HUES6 (cell line): ENCODE measurements around the gene NARF.

Source experiments
- H3K27ac ChIP-seq: 2 replicates; pipeline ENCODE4 v1.7.0; 2013; ENCODE audit warnings: low read depth, mild to moderate bottlenecking, low read length, inconsistent platforms
- H3K27me3 ChIP-seq: 2 replicates; pipeline ENCODE4 v1.6.1; 2013; ENCODE audit warnings: low read length; ENCODE audit not compliant: control insufficient read depth, insufficient read depth
- H3K36me3 ChIP-seq: 2 replicates; pipeline ENCODE4 v1.6.1; 2013; ENCODE audit warnings: low read length; ENCODE audit not compliant: control insufficient read depth, insufficient read depth
- H3K4me1 ChIP-seq: 2 replicates; pipeline ENCODE4 v1.6.1; 2013; ENCODE audit warnings: low read length; ENCODE audit not compliant: control insufficient read depth, insufficient read depth
- H3K4me3 ChIP-seq: 2 replicates; pipeline ENCODE4 v1.5.1; 2013; ENCODE audit warnings: low read depth, low read length
- H3K9ac ChIP-seq: one replicate; pipeline ENCODE4 v1.6.1; 2013; ENCODE audit warnings: mild to moderate bottlenecking, low read length
- H3K9me3 ChIP-seq: 2 replicates; pipeline ENCODE4 v1.6.1; 2013; ENCODE audit warnings: low read depth, low read length; ENCODE audit not compliant: control insufficient read depth, insufficient read depth

NARF gene

DNA sequence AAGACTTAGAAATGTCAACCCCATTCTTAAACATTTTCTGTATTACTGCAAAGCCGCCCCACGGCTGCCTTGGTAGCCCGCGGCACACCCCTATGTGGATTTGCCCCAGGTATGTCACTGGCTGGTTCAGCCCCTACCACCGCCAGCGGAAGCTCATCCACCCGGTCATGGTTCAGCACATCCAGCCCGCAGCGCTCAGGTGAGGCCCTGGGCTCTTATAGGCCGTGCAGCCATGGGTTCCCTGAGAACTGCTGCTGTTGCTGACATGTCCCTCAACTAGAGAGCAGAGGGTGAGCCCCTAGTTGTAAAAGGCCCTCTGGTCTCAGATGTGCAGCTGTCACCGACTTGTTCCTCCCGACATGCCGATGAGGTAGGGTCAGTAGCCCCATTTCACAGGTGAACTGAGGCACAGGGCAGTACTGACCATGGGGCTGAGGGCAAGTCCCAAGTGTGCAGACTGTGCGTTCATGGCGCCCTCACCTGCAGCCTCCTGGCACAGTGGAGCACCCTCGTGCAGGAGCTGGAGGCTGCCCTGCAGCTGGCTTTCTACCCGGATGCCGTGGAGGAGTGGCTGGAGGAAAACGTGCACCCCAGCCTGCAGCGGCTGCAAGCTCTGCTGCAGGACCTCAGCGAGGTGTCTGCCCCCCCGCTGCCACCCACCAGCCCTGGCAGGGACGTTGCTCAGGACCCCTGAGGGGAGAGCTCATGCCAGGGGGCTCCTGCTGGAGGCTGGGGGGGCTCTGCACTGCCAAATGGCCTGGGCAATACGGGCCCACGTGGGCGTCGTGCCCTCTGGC lies 16.7 kb upstream of the NARF start:
- Histone ChIP-seq H3K27ac (no peak overlapping the region; the same call in 1 of the 2 replicates), H3K4me3 (no peak overlapping the region), H3K9me3 (no peaks in the 10 kb centered on the region), H3K27me3 (no peaks in the 10 kb centered on the region), H3K36me3 (peaks cover 54% of the 10 kb centered on the region), H3K9ac (no peak overlapping the region), H3K4me1 (peaks cover 7% of the 10 kb centered on the region; the same call in 1 of the 2 replicates)

GRCh38 chr17:82442643-82443464 lies 15.7 kb upstream of the NARF start:
- H3K4me1 ChIP-seq: peaks cover 7% of the 10 kb centered on the region; the same call in 1 of the 2 replicates
- H3K9ac ChIP-seq: no peak overlapping the region
- peaks cover 48% of the 10 kb centered on the region for H3K36me3 ChIP-seq

GRCh38 chr17:82443465-82444283 lies 14.9 kb upstream of the NARF start:
- peaks cover 50% of the 10 kb centered on the region for H3K36me3 ChIP-seq
- no peaks in the 10 kb centered on the region for H3K27me3 ChIP-seq
- H3K9me3 ChIP-seq: no peaks in the 10 kb centered on the region
- peaks cover 7% of the 10 kb centered on the region; the same call in 1 of the 2 replicates for H3K4me1 ChIP-seq
- H3K9ac ChIP-seq: no peak overlapping the region
- no peak overlapping the region for H3K4me3 ChIP-seq
- no peak overlapping the region for H3K27ac ChIP-seq

More at GRCh38 chr17:82442643-82443464, 15.7 kb upstream of the NARF start:
- Histone ChIP-seq H3K9me3 (no peaks in the 10 kb centered on the region), H3K27me3 (no peaks in the 10 kb centered on the region), H3K4me3 (no peak overlapping the region), H3K27ac (no peak overlapping the region)

DNA sequence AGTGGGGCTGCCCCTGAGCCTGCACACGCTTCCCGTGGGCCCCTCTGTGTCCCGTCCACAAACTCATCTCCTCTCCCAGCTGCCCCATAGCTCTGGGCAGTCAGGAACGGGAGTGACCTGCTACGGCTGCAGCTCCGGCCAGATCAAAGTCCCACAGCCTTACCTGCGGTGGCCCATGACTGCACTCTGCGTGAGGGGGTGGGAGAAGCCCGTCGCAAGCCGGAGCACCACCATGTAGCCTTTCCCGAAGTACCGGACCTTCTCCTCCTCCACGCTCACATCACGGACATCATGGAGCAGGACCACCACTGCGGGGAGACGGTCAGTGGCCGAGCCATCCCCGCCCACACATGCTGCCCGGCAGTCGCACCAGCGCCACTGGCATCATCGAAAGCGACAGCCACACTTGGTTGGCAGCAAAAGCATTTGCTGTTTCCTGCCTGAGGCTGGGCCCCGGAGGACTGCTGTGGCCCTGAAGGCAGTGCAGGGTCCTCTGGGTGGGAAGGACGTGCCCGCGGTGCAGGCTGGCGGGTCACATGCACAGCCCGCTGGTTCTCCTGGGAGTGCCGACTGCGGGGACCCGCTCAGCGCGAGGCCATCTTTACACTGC lies 14.2 kb upstream of the NARF start:
- no peak overlapping the region for H3K4me3 ChIP-seq
- H3K36me3 ChIP-seq: peaks cover 50% of the 10 kb centered on the region
- no peaks in the 10 kb centered on the region for H3K9me3 ChIP-seq
- no peak overlapping the region for H3K9ac ChIP-seq
- H3K27ac ChIP-seq: no peak overlapping the region
- peaks cover 7% of the 10 kb centered on the region; the same call in 1 of the 2 replicates for H3K4me1 ChIP-seq
- H3K27me3 ChIP-seq: no peaks in the 10 kb centered on the region

- Histone ChIP-seq H3K4me1 (peaks cover 7% of the 10 kb centered on the region; the same call in 1 of the 2 replicates), H3K27me3 (no peaks in the 10 kb centered on the region), H3K27ac (no peak overlapping the region), H3K9me3 (no peaks in the 10 kb centered on the region), H3K9ac (no peak overlapping the region), H3K4me3 (no peak overlapping the region), H3K36me3 (peaks cover 50% of the 10 kb centered on the region)
Observed at GRCh38 chr17:82444941-82445521, 13.5 kb upstream of the NARF start.

DNA sequence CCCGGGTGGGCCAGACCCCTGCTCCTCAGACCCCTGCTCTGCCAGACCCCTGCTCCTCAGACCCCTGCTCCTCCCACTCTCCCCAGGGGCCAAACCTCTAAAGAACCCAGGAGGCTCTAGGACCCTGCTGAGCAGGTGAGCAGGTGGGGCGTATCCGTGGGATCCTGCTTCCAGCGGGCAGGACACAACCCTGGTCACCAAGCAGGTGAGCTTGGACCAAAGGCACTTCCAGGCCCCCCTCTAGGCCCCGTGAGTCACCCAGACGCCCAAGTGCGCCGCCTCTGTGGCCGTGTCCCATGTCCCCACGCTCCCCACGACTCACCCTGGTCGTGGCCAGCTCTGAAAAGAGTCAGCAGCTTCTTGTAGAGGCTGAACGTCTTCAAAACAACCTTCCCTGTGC lies 13.0 kb upstream of the NARF start:
- H3K9me3 ChIP-seq: no peaks in the 10 kb centered on the region
- peaks cover 50% of the 10 kb centered on the region for H3K36me3 ChIP-seq
- H3K27me3 ChIP-seq: no peaks in the 10 kb centered on the region
- H3K4me1 ChIP-seq: peaks cover 4% of the 10 kb centered on the region; the same call in 1 of the 2 replicates
- H3K27ac ChIP-seq: no peak overlapping the region
- H3K4me3 ChIP-seq: no peak overlapping the region
- H3K9ac ChIP-seq: no peak overlapping the region

DNA sequence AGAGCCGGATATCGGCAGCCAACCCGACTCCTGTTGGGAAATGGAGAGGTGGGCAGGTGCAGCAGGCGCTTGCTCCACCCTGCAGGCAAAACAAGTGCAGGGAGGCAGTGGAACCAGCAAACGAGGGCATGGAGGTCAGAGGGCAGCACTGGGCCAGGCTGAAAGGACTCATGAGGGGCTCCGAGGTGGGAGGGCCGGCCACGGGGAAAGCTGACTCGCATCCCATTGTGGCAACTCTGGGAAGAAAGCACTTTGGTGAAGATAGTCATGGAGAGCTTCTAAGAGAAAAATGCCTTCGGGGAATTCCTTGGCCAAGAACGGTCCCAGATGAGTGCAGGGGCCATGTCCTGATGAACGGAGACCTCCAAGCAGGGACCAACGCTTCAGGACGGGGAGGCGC lies 12.4 kb upstream of the NARF start:
- Histone ChIP-seq H3K9me3 (no peaks in the 10 kb centered on the region), H3K36me3 (peaks cover 50% of the 10 kb centered on the region), H3K27ac (no peak overlapping the region), H3K27me3 (no peaks in the 10 kb centered on the region), H3K4me3 (no peak overlapping the region), H3K9ac (no peak overlapping the region), H3K4me1 (peaks cover 4% of the 10 kb centered on the region; the same call in 1 of the 2 replicates)

DNA sequence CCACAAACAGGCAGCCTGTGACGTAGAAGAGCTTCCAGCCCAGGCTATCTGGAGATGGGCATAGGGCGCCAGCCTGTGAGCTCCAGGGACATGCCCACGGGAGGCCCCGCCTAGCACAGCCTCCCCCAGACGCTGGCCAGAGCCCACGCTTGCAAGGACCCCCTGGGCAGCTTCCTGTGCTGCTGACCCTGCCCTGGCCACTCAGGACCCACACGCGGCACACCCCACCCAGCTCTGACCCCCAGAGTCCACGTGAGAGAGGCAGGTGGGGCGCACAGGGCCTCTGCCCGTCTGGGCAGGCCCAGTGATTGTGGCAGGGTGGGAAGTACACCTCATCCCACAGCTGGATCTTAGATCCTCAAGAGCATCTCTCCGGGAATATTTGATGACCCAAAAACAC lies 11.9 kb upstream of the NARF start:
- no peak overlapping the region for H3K9ac ChIP-seq
- H3K4me1 ChIP-seq: no peaks in the 10 kb centered on the region; the same call in 1 of the 2 replicates
- H3K27me3 ChIP-seq: no peaks in the 10 kb centered on the region
- H3K36me3 ChIP-seq: peaks cover 50% of the 10 kb centered on the region
- H3K9me3 ChIP-seq: peaks cover 3% of the 10 kb centered on the region; the same call in 1 of the 2 replicates
- no peak overlapping the region for H3K4me3 ChIP-seq
- H3K27ac ChIP-seq: no peak overlapping the region

- no peaks in the 10 kb centered on the region for H3K27me3 ChIP-seq
- no peak overlapping the region for H3K27ac ChIP-seq
- H3K9me3 ChIP-seq: peaks cover 8% of the 10 kb centered on the region; the same call in 1 of the 2 replicates
- H3K36me3 ChIP-seq: peaks cover 39% of the 10 kb centered on the region
- H3K9ac ChIP-seq: no peak overlapping the region
- no peaks in the 10 kb centered on the region for H3K4me1 ChIP-seq
- H3K4me3 ChIP-seq: no peak overlapping the region
Observed at GRCh38 chr17:82447876-82448275, 10.7 kb upstream of the NARF start.
